Liver (tissue), 2 donors: ENCODE results near the gene MRPS9.

Source experiments
- CTCF ChIP-seq: fragments of 150-350 bp; IDR thresholded peaks from 2 replicates; pipeline ENCODE4 v1.5.1; 2017; ENCODE audit warnings: improper control_type of control experiment, low read depth, low read length; ENCODE audit not compliant: missing input control
- TF ChIP-seq, protein P1 (sequence below): IDR thresholded peaks from 2 replicates; pipeline ENCODE4 v1.6.1; 2016; ENCODE audit warnings: antibody characterized with exemption
- donor health status: healthy.

GRCh38 chr2:105068387-105068786 is 30.5 kb downstream of the MRPS9 start:
- no peak for TF ChIP-seq CTCF
- TF ChIP-seq, protein P1, sequence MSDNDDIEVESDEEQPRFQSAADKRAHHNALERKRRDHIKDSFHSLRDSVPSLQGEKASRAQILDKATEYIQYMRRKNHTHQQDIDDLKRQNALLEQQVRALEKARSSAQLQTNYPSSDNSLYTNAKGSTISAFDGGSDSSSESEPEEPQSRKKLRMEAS, result no peak
